ENCODE results near the gene KIF20A.

DNA sequence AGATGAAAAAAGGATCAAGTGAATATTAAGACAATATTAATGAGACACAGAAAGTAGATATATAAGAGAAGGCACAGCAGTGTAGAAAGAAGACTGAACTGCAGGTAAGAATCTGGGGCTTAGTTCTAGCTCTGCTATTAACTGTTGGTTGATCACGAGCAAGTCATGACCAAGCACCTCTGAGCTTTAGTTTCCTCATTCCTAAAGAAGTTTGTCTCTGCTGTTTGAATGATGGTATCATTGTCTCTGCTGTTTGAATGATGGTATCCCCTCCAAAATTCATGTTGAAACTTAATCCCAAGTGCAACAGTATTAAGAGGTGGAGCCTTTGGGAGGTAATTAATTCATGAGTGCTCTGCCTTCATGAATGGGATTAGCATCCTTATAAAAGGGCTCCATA is 37.2 kb upstream of the KIF20A start:
- TF ChIP-seq POLR2AphosphoS5 (IDR thresholded peaks at IDR 0.05; ENCODE audit: borderline replicate concordance, low read depth, low read length), result no peak
- TF ChIP-seq EZH2 (IDR thresholded peaks at IDR 0.05), result no peak
